Limb (tissue), 2 donors: ENCODE measurements around the gene TMEM217.

Source experiments
- DNase-seq, 2 donors: peaks; one replicate each; pipeline ENCODE4 v3.0.0-alpha.2; 2016; ENCODE audit errors: extremely low spot score in 2 of 2

TMEM217 gene

GRCh38 chr6:37244430-37245310, 13.3 kb downstream of the TMEM217 start:
- peak; percentile 75 to 88 for DNase-seq

- DNase-seq = no peak
These were observed 14.1 kb downstream of the TMEM217 start for GRCh38 chr6:37243816-37244370.

- DNase-seq = no peak
These were observed 14.7 kb downstream of the TMEM217 start for GRCh38 chr6:37243131-37243815.

DNA sequence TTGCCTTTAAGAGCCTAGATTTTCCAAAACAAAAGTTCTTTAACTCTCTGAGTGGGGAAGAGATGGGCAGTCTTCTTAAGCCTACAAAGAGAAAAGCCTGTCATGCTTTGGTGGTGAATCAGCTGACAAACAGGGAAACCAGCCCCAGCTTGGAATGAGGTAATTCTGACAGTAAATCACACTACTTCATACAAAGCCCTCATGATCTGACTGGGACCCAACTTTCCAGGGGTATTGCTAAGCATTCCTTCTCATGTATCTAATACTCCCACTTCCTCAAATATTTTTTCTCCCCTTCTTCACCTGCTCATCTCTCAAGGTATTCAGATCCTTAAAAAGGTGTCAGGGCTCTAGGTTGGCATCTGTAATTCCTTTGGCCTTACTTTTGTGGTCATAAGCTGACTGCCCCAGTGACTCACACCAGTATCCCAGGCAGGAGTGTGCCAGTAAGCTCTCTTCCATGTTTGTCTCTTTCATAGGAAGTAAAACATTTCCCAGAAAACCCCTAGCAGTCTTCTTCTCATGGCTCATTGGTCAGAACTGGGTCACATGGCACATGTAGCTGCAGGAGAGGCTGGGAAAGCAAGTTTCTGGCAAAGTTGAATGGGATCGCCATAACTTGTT, 15.4 kb downstream of the TMEM217 start:
- no peak for DNase-seq

GRCh38 chr6:37241775-37242428, 16.0 kb downstream of the TMEM217 start:
- DNase-seq = no peak

DNA sequence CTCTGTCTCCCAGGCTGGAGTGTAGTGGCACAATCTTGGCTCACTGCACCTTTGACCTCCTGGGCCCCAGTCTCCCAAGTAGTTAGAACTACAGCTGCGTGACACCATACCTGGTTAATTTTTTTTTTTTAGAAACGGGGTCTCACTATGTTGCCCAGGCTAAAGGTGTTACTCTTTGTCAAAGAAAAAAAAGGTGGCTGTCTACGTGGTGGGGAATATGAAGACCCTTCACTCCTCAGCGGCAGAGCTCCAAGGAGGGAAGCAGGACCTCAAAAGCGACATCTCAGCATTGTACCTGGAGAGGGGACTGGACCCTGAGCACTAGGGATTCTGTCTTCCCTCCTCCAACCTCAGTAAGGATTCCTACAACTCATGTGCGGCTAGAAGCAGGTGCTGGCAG, 16.8 kb downstream of the TMEM217 start:
- no peak for DNase-seq

DNA sequence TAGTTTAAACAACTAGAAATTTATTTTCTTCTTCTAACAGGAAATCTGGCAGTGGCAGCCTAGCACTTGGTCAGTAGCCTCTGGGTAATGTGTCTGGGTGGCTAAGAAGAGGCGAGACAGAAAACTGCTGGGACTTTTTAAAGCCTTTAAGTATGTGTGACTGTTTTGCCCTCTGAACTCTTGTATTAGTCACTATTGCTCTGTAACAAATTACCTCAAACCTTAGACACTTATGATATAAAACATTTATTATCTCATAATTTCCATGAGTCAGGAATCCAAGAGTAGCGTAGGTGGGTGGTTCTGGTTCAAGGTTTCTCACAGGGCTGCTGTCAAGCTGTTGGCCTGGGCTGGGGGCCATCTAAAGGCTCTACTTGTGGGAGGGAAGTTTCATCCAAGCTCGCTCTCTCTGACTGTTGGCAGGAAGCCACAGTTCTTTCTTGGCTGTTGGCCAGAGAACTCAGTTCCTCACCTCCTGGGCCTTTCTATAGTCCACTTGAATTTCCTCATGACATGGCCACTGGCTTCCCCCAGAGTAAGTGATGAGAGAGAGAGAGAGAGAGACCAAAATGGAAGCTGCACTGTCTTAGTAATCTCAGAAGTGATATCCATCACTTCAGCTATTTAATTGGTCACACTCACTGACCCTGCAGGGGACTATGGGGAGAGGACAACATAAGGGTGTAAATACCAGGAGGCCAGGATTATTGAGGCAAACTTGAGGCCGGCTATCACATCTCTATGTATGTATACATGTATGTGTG, 17.8 kb downstream of the TMEM217 start:
- peak; percentile 87 to 90 for DNase-seq

DNA sequence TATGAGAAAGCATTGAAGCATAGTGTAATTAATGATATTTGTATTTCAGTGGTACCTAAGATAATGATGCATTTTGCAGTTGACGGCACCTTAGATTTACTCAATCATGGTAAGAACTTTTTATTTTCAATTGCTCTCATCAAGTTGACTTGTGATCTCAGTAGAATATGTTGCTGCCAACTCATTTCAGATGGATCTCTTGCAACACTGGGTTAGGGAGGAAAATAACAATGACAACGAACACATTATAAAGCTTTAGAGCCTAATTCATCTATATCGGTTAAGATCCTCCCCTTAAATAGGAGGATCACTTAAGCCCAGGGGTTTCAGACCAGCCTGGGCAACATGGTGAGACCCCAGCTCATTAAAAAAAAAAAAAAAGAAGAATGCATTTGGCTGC, 18.4 kb downstream of the TMEM217 start:
- no peak for DNase-seq

GRCh38 chr6:37238381-37238780, 19.6 kb downstream of the TMEM217 start:
- no peak for DNase-seq

DNA sequence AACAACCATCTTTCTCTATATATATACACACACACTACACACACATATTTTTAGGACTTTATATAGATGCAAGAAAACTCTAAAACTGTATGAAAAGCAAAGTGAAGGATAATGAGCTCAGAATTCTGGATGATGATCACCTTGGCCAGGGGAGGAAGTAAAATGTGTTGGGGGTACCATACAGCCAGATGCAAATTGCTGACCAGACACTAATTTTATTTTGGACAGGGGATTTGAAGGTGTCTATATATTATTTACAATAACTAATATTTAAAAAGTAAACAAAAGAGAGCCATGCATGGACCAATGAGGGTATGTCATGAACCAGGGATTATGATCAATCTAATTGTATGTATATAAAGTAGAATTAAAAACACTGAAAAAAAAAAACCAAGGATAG, 20.2 kb downstream of the TMEM217 start:
- DNase-seq = no peak

DNA sequence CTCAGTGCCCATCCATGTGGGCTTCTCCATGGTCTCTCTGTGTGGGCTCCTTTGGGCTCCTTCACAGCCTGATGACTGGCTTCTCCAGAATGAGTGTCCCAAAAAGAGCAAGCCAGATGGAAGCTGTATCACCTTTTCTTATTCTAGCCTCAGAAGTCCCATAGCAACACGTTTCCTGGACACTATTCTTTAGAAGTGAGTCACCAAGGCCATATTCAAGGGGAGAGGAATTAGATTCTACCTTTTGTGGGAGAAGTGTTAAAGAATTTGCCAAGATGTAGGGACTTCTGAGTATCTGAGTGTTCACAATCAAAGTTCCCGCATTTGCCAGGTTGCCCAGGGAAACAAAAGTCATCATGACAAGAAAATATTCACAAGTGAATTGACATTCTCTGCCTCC, 21.0 kb downstream of the TMEM217 start:
- no peak for DNase-seq

DNA sequence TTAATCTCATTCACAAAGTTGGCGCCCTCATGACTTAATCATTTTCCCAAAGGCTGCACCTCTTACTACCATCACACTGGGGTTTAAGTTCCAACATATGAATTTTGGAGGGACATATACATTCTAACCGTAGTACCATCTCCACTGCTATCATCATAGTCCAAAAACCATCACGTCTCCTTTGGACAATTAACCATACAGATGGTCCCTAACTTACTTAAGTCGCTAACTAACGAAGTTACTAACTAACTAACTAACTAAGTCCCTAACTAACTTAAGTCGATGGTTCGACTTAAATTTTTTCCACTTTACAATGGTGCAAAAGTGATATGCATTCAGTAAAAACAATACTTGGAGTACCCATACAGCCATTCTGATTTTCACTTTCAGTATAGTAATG, 24.4 kb downstream of the TMEM217 start:
- no peak for DNase-seq

DNA sequence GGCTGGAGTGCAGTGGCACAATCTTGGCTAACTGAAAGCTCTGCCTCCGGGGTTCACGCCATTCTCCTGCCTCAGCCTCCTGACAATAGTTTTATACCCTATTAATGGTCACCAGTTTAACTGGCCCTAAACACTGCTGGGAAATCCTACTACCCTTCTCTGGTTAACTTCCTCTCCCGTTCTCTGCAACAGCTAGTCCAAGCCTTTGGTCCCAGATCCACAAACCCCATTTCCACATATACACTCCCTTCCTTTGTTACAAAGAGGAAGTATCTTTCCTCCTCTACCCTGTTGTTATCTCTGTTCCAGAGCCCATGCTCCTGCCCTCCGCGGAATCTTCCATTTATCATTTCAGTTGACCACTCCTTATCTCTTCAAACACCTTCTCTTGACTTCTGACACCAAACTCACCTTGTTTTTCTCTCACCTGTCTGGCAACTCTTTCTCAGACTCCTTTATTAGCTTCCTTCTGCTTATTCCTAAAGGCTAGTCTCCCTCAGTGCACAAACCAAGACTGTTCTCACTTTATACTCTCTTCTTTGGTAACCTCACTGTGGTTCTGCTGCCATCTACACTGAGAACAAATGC, 25.4 kb downstream of the TMEM217 start:
- DNase-seq = no peak

GRCh38 chr6:37230104-37230503, 27.8 kb downstream of the TMEM217 start:
- DNase-seq = no peak

GRCh38 chr6:37225350-37226169, 32.4 kb downstream of the TMEM217 start:
- DNase-seq = no peak

- DNase-seq = no peak
These were observed 35.0 kb downstream of the TMEM217 start for GRCh38 chr6:37222992-37223391.

- DNase-seq = peak; percentile 84 to 87
These were observed 35.6 kb downstream of the TMEM217 start for GRCh38 chr6:37222125-37222967.

GRCh38 chr6:37221585-37222124, 36.3 kb downstream of the TMEM217 start:
- no peak for DNase-seq
